Measurements from ENCODE around the gene PDIA5. TPM values are rescaled to one million over a fixed set of nuclear protein-coding genes. Genes with fewer than 3 reads are reported as not detected.
A peak's percentile ranks its signal among the peaks of the same experiment; 100 is the strongest.

PDIA5 gene
- 49.3 TPM for total RNA-seq

GRCh38 chr3:123066896-123067688, at the start of gene PDIA5:
TSS of gene PDIA5 (plus strand) at chr3:123067025. CDS start at chr3:123067165, 140 bp downstream.
- peak; percentile 90 for DNase-seq (ENCODE audit: low spot score)

DNA sequence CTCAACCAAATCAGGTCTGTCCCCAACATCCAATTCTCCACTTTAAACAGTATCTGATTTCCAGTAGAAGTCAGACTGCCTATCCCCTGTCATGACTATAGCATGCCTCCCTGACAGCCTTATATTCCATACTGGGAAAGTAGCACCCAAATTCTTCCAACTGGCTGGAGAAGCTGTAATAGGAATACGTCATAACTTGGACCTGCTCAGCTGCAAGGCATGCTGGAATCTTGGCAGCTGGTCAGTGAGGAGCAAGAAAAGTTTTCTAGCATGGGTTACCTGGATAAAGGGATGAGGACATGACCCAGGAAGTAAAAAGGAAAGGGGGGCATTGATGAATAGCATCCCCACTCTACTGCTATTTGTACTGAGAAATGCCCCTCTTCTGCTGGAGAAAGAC, 48.1 kb upstream of the PDIA5 start:
- DNase-seq (ENCODE audit: low spot score) = no peak

DNA sequence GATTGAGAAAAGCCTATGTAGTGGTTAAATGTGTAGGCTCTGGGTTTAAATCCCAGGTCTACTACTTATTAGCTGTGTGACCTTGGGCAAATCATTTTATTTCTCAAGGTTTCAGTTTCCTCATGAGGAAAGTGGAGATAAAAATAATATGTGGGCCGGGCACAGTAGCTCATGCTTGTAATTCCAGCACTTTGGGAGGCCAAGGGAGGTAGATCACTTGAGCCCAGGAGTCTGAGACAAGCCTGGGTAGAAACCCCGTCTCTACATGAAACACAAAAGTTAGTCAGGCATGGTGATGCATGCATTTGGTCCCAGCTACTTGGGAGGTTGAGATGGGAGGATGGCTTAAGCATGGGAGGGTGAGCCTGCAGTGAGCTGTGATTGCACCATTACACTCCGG, 47.7 kb upstream of the PDIA5 start:
- DNase-seq (ENCODE audit: low spot score) = no peak

DNA sequence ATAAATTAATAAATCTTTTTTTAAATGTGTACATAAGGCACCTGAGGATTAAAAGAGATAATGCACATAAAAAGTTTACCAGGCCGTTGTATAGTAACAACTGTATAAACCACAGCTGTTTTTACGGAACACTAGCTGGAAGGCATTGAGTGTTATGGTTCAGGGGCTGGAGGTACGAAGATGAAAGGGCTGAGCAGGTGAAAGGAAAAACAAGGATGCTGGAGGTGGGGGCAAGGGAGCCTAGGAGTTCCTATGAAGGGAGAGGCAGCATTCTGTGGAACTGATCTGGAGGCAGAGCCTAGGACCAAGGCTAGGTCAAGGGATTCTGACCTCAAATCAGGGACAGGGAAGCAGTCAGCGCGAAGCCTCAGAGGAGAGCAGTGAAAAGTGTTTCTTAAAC, 47.2 kb upstream of the PDIA5 start:
- DNase-seq (ENCODE audit: low spot score) = no peak

- DNase-seq (ENCODE audit: low spot score) = no peak
These were observed 46.1 kb upstream of the PDIA5 start for GRCh38 chr3:123020709-123021108.

DNA sequence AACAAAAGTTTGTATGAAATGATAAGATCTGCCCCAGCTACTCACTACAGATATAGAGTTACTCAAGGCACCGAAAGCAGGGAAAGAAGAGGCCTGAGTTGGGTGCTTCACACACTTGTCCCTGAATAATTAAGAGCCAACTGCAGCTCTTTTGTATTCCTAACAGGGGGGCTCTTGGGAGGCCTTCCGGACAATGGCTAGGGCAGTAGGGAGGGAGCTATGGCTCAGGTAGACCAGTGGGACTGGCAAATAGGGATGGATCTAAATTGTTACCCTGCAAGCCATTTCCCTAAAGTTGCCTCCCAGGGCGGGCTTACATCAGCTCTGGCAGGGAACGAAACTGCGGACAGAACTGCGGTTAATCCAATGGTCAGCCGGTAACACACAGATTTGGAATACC, 45.4 kb upstream of the PDIA5 start:
- DNase-seq (ENCODE audit: low spot score) = no peak

- DNase-seq (ENCODE audit: low spot score) = no peak
These were observed 44.8 kb upstream of the PDIA5 start for GRCh38 chr3:123021996-123022510.

DNA sequence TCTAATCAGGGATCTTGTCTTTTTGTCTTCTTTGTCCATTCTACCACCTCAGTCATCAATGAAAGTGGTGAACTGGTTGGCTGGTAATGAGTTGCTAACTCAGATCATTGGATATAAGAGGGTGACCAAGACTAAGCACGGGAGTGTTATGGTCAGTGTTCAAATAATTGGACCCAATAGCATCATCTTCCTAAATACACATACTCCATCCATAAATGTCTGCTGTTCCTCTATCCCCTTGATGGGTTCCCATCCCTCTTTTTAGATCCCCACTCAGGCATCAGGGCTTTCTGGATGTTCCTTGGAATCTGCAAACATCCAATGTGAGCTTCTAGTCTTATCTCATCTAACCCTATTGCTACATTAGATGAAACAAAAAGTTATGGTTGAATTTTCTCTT, 42.8 kb upstream of the PDIA5 start:
- no peak for DNase-seq (ENCODE audit: low spot score)

DNA sequence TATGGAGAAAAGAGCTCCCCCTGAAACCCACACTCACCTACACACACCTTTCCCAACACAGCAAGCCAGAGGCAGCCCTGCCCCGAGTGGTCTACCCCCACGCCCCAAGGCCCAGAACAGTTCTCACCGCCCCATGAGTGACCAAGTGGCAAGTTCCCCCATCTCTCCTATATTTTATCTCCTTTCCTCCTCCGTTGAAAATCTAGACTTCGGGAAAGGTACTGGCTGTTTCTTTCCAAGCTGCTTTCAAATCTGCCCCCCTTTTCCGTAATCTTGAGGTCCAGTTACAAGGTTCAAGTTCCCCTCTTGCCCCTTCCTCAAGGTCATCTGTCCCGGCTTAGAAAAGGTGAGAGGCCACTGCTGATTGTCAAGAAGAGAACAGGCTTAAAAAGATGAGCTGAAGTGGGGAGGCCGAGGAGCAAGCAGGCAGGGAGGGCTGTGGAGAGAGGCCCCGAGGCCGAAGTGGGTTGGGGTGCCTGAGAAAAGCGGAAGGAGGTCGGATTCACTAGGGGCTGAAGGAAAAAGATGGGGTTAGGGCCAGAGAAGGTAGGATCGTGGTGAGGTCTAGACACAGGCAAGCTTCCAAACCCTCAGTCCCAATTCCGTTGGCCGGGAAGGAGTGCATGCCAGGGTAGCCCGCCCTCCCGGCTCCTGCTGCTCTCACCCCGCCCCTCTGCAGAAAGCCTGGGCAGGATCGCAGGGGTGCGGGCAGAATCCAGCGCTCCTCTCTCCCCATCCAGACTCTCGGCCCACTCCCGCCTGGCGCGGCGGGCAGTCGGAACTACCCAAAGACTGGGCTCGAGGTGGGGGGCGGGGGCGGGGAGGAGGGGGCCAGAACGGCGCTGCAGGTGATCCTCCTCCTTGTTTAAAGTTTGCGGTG, 40.9 kb upstream of the PDIA5 start:
- DNase-seq (ENCODE audit: low spot score) = no peak

- peak; percentile 16 for DNase-seq (ENCODE audit: low spot score)
These were observed 40.1 kb upstream of the PDIA5 start for GRCh38 chr3:123026565-123027291.

GRCh38 chr3:123027292-123028232, 39.3 kb upstream of the PDIA5 start, which contains the start of gene SEMA5B:
TSS of gene SEMA5B (minus strand) at chr3:123027763. CDS start at chr3:122961263, 66,500 bp downstream.
- DNase-seq (ENCODE audit: low spot score) = no peak

DNA sequence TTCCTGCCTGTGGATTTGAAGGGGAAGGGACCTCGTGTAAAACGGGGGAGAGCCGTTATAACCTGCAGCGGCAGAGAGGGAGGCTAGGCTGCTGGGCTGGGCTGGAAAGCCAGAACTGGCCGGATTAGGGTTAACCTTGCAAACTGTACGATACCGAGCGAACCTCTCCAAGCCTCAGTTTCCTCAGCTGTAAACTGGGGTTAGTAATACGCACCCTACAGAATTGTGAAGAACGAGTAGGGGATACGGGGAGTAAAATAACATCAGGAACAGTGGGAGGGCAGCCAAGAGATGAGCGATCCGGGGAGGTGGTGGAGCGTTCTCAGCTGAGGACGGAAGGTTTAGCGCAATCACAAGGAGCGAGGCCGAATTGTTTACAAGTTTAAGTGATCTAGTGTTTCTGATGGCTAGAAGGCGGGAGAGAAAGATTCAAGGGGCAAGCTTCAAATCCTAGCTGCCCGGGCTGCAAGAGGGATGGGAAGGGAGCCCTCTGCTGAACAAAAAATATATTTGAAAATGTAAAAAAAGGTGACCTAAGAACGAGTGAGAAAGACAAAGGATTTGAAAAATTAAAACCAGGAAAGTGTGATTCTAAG, 38.5 kb upstream of the PDIA5 start:
- DNase-seq (ENCODE audit: low spot score) = peak; percentile 17

- DNase-seq (ENCODE audit: low spot score) = no peak
These were observed 35.8 kb upstream of the PDIA5 start for GRCh38 chr3:123031051-123031450.

DNA sequence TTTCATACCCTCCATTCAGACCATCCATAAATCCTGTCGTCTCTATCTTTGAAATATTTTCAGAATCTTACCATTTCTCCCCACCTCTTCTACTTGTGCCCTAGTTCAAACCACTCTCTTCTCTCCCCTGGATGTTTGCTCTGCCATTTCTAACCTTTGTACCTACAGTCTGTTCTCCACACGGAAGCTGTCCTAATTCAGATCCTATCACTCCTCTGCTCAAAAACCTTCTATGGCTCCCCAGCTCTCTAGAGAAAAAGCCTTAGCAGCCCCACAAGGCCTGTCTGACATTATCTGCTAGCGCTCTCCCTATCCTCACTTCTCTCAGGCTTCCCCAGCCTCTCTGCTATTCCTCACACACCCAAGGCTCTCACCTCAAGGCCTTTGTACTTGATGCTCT, 34.8 kb upstream of the PDIA5 start:
- no peak for DNase-seq (ENCODE audit: low spot score)

GRCh38 chr3:123034120-123034519, 32.7 kb upstream of the PDIA5 start:
- DNase-seq (ENCODE audit: low spot score) = no peak

DNA sequence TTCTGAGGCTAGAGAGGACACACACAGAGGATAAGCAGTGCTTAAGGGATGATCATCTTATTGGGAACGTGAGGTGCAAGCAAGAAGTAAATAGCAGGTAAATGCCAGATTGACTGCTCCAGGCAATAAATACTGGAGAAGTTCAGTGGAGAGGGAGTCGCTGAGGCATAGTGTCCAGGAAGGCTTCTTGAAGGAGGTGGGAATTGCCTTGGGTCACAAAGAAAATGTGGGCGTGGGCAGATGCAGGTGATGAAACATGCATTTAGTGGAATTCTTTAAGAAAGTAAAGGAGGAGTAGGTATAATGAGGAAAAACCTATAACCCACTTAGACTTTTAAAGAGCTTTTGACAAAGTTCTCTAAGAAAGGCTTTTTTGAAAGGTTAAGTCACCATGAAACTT, 31.8 kb upstream of the PDIA5 start:
- DNase-seq (ENCODE audit: low spot score) = no peak

- no peak for DNase-seq (ENCODE audit: low spot score)
These were observed 30.3 kb upstream of the PDIA5 start for GRCh38 chr3:123036352-123037014.

GRCh38 chr3:123037015-123037375, 29.8 kb upstream of the PDIA5 start:
- no peak for DNase-seq (ENCODE audit: low spot score)

DNA sequence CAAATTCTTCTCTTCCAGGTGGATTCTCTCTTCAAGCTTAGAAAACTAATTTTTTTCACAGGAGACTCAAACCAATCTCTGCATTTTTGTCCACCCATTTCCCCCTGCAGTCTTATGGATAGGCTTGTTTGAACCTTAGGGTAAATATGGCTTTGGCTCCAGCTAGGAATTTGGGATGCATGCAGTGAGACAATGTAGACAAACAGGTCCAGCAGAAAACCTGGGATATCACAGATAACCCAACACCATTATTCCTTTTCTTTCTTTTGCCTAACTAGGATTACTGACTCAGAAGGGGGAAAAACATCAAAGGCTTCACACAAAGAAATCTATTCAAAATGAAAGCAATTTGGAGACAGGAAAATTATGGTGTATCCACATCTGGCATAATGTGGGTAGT, 28.1 kb upstream of the PDIA5 start:
- no peak for DNase-seq (ENCODE audit: low spot score)

DNA sequence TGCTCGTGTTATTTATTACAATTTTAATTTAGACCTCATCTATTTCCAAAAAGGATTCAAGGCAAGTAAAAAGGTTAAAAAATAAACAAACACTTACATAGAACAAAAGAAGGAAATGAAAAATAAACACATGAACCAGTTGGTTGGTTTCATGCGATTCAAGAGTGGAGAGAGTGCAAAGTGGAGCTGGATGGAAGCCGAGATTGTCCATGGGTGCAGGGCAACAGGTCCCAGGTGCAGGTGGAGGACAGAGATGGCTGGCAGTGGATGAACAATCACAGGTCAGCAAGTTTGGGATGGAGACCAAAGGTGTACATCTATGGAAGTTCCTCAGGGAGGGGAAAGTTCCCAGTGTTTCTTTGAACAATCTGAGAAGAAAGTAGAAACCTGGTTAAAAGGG, 27.6 kb upstream of the PDIA5 start:
- peak; percentile 19 for DNase-seq (ENCODE audit: low spot score)
